Thyroid gland (tissue), 4 donors: ENCODE measurements around the gene BDNF. TPM values are rescaled to one million over a fixed set of nuclear protein-coding genes. Genes with fewer than 3 reads are reported as not detected.

ENCODE experiments used
- DNase-seq, 2 donors: peaks; one replicate each; pipeline ENCODE4 v3.0.0-alpha.2; 2019
- H3K27ac ChIP-seq, 3 donors: fragments of 200-600 bp; sonication (generic); 1 replicate in 2 of 3; 2 replicates in 1 of 3; pipeline ENCODE4 v1.5.1; 2016 to 2019; ENCODE audit warnings: mild to moderate bottlenecking in 1 of 3, moderate library complexity in 1 of 3
- H3K27me3 ChIP-seq: fragments of 200-600 bp; sonication (generic); one replicate; pipeline ENCODE4 v1.5.1; 2019
- H3K36me3 ChIP-seq, 2 donors: fragments of 200-600 bp; sonication (generic); one replicate each; pipeline ENCODE4 v1.5.1; 2016 to 2019
- H3K4me1 ChIP-seq, 2 donors: fragments of 200-600 bp; sonication (generic); one replicate each; pipeline ENCODE4 v1.5.1; 2017 to 2019
- H3K4me3 ChIP-seq, 3 donors: fragments of 200-600 bp; sonication (generic); replicated peaks in 1 of 3; 1 replicate in 2 of 3; 2 replicates in 1 of 3; pipeline ENCODE4 v1.5.1; 2016; ENCODE audit warnings: mild to moderate bottlenecking in 1 of 3
- H3K9me3 ChIP-seq: fragments of 200-600 bp; sonication (generic); one replicate; pipeline ENCODE4 v1.5.1; 2017
- CTCF ChIP-seq, 6 experiments: fragments of 200-600 bp in 3 of 6; fragments of 450-650 bp in 3 of 6; sonication (generic) in 3 of 6; IDR thresholded peaks; one replicate each; pipeline ENCODE4 v1.5.1; 2016 to 2019; ENCODE audit warnings: antibody characterized with exemption in 6 of 6, mild to moderate bottlenecking in 2 of 6, inconsistent platforms in 1 of 6, moderate library complexity in 1 of 6
- POLR2A ChIP-seq, 2 donors: fragments of 450-650 bp; IDR thresholded peaks; one replicate each; pipeline ENCODE4 v1.6.1; 2017; ENCODE audit warnings: antibody characterized with exemption in 2 of 2, mild to moderate bottlenecking in 2 of 2, moderate library complexity in 1 of 2
- WGBS, 2 donors: methylation state at CpG; one replicate each; pipeline ENCODE4 v1.1.5; 2017; 5-methylcytosine and 5-hydroxymethylcytosine counted together
- intact Hi-C: fragments of 100-400 bp; cut with DNase I; formaldehyde crosslinking; loops from one replicate; pipeline ENCODE4 v1.15.1; 2023
- total RNA-seq, 4 donors: library from RNA; depleted of rRNA; stranded (reverse); fragments of >200 nt; gene quantifications; one replicate each; pipeline ENCODE4 v1.2.3, GENCODE V29; 2016

The BDNF gene
- total RNA-seq, 4 donors from 2014 or later, result 0.54 to 4.7 (median 1.1) TPM

DNA sequence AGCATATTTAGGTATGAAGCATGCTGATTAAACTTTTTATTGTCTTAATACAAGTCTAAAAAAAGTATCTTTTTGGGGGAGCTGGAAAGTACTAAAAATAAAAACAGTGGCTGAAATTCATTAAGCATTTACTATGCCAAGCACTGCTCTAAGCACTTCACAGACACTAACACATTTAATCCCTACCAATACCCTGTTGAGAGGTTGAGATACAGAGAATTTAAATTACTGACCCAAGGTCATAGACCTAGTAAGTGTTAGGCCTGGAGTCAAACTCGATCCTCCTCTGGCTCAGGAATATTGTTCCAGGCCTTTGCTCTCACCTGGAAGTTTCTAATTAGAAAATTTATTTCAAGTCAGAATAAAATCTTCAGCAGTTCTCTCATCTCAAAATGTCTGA is 18.6 kb downstream of the BDNF start:
- H3K4me1 ChIP-seq, result no peaks in the 10 kb centered on the region
- 79 to 85% methylated on average over 1 of the region's 1 CpG for WGBS, 2 donors
- no peaks in the 10 kb centered on the region for H3K36me3 ChIP-seq
- H3K27ac ChIP-seq, result no peak overlapping the region
- no peaks in the 10 kb centered on the region for H3K9me3 ChIP-seq
- no peak for DNase-seq
- no peak overlapping the region for H3K4me3 ChIP-seq
- intact Hi-C loops, result no loop called here
- no peaks in the 10 kb centered on the region for H3K27me3 ChIP-seq
- TF ChIP-seq CTCF (IDR thresholded peaks at IDR 0.05) (no peak), POLR2A (IDR thresholded peaks at IDR 0.05) (no peak)

DNA sequence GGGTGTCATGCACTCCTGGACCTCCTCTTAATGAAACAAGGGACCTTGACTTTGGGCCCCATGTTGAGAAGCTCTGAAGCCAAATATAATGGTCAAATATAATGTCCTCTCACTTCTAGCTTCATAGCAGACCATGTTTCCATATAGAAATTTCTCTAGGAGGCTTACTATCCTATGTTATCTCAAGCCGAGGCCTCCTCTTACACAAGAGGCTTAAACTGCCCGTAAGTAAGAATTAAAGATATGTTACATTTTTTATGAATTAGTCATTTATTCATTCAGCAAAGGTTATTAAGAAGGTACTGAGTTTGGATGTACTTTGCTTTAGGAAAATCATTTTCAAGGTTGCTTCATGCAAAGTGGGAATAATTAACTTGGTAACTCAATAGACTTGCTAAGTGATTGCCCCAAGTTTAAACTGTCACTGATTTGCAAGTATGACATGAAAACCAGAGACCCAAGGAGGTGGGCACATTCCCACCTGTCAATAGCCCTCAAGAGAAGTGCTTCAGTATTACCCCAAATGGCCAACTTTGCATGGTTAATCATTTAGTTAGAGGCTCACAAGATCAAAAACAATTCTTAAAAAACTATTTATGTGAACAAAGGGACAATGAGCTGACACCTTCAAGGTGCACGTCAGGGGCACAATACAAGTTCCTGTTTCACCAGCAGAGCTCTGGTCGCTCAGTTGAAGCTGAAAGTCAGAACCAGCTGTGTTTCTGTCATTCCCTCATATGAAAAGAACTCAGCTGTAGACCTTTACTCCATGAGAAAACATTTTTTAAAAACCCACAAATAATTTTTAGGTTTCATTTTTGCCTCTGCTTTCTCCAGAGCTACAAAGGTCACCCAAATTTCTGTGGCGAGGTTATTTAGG is 20.9 kb downstream of the BDNF start:
- intact Hi-C loops, result no loop called here
- no peaks in the 10 kb centered on the region for H3K27me3 ChIP-seq
- 88 to 95% methylated on average over 5 of the region's 5 CpGs for WGBS, 2 donors
- no peak overlapping the region for H3K4me3 ChIP-seq
- no peaks in the 10 kb centered on the region for H3K36me3 ChIP-seq
- TF ChIP-seq CTCF (IDR thresholded peaks at IDR 0.05) (no peak), POLR2A (IDR thresholded peaks at IDR 0.05) (no peak)
- no peak for DNase-seq
- no peaks in the 10 kb centered on the region for H3K9me3 ChIP-seq
- no peak overlapping the region for H3K27ac ChIP-seq
- H3K4me1 ChIP-seq, result no peaks in the 10 kb centered on the region

GRCh38 chr11:27678242-27678641 is 22.0 kb downstream of the BDNF start:
- no peaks in the 10 kb centered on the region for H3K4me1 ChIP-seq
- H3K9me3 ChIP-seq, result no peaks in the 10 kb centered on the region
- no peak for DNase-seq
- WGBS, 2 donors, result 72% methylated on average over 4 of the region's 4 CpGs
- no peak for TF ChIP-seq CTCF (IDR thresholded peaks at IDR 0.05)
- no peak for TF ChIP-seq POLR2A (IDR thresholded peaks at IDR 0.05)
- H3K36me3 ChIP-seq, result no peaks in the 10 kb centered on the region
- no peak overlapping the region for H3K4me3 ChIP-seq
- H3K27me3 ChIP-seq, result no peaks in the 10 kb centered on the region
- H3K27ac ChIP-seq, result no peak overlapping the region
- intact Hi-C loops, result no loop called here

DNA sequence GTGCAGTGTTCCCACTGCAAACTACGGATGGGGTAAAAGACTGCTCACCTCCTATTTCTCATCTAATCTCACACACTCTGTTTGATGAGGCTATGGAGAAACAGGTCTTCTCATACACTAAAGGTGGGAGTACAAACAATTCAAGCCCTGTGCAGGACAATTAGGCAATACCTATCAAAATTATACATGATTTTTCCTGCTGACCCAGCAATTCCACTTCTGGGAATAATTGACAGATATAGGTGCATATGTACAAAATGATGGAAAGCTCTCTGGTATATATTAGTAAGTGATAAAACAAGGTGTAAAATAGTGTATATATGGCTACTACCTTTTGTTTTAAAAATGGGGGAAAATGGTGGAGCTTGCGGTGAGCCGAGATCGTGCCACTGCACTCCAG is 23.1 kb downstream of the BDNF start:
- Histone ChIP-seq H3K4me1 (no peaks in the 10 kb centered on the region), H3K4me3 (no peak overlapping the region), H3K36me3 (no peaks in the 10 kb centered on the region), H3K27me3 (no peaks in the 10 kb centered on the region), H3K27ac (no peak overlapping the region), H3K9me3 (no peaks in the 10 kb centered on the region)
- intact Hi-C loops, result no loop called here
- 95 to 96% methylated on average over 4 of the region's 4 CpGs for WGBS, 2 donors
- DNase-seq, result no peak
- TF ChIP-seq POLR2A (IDR thresholded peaks at IDR 0.05), result no peak
- no peak for TF ChIP-seq CTCF (IDR thresholded peaks at IDR 0.05)

- intact Hi-C loops, result no loop called here
- 64 to 70% methylated on average over 6 of the region's 6 CpGs for WGBS, 2 donors
- TF ChIP-seq CTCF (IDR thresholded peaks at IDR 0.05), result no peak
- no peak for TF ChIP-seq POLR2A (IDR thresholded peaks at IDR 0.05)
These were observed 26.1 kb downstream of the BDNF start for GRCh38 chr11:27673979-27674663.

More at GRCh38 chr11:27673979-27674663, 26.1 kb downstream of the BDNF start:
- H3K36me3 ChIP-seq, result no peaks in the 10 kb centered on the region
- no peaks in the 10 kb centered on the region for H3K4me1 ChIP-seq
- H3K27me3 ChIP-seq, result no peaks in the 10 kb centered on the region
- DNase-seq, result no peak
- H3K9me3 ChIP-seq, result no peaks in the 10 kb centered on the region
- no peak overlapping the region for H3K27ac ChIP-seq
- no peak overlapping the region for H3K4me3 ChIP-seq
